Fibroblast of the aortic adventitia (primary cell): ENCODE data around the gene EEF1AKMT1. TPM values are rescaled to one million over a fixed set of nuclear protein-coding genes. Genes with fewer than 3 reads are reported as not detected.

Experiments used
- DNase-seq: peaks from one replicate; pipeline ENCODE4 v3.0.0-alpha.2; 2010; ENCODE audit warnings: low read depth
- H3K4me3 ChIP-seq: 2 replicates; pipeline ENCODE4 v1.5.1; 2011; ENCODE audit warnings: low read depth, mild to moderate bottlenecking, control low read depth, low read length, moderate library complexity
- total RNA-seq: library from RNA; depleted of rRNA; stranded (reverse); fragments of >200 nt; gene quantifications from 2 replicates; pipeline ENCODE4 v1.2.3, GENCODE V29; 2012; ENCODE audit warnings: low replicate concordance
- TF ChIP-seq, protein P1 (sequence below): IDR thresholded peaks from 2 replicates; pipeline ENCODE4 v1.5.1; 2011; ENCODE audit warnings: mild to moderate bottlenecking, low read length, control low read depth, inconsistent platforms; ENCODE audit not compliant: insufficient read depth

Gene EEF1AKMT1
- total RNA-seq, 1 donor = 15.9 TPM

DNA sequence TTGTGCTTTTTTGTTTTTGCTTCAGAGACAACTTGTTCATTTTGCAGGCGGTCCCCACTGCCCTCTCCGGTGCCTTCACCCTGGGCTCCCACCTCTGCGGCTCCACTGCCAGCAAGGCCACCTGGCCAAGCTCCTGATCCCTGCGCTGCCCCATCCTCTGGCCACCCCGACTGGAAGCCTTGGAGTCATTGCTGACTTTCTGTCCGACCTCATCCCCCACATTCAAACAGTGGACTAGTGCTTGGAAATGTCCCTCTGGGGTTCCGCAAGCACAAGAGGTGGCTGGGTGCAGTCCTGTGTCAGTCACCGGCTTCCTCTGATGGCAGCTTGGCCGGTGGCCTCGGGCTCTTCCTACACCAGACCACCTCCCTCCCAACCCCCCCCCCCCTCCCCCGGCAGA lies 53.3 kb downstream of the EEF1AKMT1 start:
- TF ChIP-seq, protein P1, sequence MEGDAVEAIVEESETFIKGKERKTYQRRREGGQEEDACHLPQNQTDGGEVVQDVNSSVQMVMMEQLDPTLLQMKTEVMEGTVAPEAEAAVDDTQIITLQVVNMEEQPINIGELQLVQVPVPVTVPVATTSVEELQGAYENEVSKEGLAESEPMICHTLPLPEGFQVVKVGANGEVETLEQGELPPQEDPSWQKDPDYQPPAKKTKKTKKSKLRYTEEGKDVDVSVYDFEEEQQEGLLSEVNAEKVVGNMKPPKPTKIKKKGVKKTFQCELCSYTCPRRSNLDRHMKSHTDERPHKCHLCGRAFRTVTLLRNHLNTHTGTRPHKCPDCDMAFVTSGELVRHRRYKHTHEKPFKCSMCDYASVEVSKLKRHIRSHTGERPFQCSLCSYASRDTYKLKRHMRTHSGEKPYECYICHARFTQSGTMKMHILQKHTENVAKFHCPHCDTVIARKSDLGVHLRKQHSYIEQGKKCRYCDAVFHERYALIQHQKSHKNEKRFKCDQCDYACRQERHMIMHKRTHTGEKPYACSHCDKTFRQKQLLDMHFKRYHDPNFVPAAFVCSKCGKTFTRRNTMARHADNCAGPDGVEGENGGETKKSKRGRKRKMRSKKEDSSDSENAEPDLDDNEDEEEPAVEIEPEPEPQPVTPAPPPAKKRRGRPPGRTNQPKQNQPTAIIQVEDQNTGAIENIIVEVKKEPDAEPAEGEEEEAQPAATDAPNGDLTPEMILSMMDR = no peak
- H3K4me3 ChIP-seq = no peak overlapping the region
- no peak for DNase-seq

DNA sequence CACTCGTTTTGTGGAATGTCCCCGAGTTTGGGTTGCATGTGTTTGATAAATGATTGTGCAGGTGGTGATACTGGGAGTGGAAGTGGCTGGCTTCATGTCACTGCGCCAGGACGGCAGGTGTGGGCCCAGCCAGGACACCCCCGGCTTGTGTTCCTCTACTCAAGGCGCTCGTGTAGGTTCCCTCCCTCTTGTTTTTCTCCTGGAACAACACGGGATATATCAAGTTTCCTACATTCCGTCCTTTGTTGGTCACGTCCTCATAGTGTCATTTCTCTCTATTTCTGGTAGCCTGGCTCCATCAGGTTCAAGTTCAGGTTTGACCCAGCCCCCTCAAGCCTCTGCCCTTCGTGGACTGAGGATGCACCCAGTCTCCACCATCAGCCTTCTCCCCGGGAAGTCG lies 54.0 kb downstream of the EEF1AKMT1 start:
- TF ChIP-seq, protein P1 = no peak
- no peak for DNase-seq
- no peak overlapping the region for H3K4me3 ChIP-seq

DNA sequence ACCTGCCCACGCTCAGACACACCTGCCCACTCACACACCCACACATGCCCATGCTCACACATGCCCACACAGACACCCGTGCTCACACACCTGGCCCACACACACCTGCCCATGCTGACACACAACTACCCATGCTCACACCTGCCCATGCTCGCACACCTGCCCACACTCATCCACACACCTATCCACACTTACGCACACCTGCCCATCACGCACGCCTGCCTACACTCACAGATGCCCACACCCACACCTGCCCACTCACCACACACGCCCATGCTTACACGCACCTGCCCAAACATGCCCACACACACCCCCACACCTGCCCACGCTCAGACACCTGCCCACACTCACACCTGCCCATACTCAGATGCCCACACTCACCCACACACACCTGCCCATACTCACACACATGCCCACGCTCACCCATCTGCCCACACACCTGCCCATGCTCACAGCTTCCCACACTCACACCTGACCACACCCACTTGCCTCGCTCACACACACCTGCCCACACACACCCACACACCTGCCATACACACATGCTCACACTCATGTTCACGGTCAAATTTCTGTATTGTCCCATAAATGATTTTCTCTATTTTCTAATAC lies 54.7 kb downstream of the EEF1AKMT1 start:
- no peak for DNase-seq
- TF ChIP-seq, protein P1 = no peak
- H3K4me3 ChIP-seq = no peak overlapping the region

DNA sequence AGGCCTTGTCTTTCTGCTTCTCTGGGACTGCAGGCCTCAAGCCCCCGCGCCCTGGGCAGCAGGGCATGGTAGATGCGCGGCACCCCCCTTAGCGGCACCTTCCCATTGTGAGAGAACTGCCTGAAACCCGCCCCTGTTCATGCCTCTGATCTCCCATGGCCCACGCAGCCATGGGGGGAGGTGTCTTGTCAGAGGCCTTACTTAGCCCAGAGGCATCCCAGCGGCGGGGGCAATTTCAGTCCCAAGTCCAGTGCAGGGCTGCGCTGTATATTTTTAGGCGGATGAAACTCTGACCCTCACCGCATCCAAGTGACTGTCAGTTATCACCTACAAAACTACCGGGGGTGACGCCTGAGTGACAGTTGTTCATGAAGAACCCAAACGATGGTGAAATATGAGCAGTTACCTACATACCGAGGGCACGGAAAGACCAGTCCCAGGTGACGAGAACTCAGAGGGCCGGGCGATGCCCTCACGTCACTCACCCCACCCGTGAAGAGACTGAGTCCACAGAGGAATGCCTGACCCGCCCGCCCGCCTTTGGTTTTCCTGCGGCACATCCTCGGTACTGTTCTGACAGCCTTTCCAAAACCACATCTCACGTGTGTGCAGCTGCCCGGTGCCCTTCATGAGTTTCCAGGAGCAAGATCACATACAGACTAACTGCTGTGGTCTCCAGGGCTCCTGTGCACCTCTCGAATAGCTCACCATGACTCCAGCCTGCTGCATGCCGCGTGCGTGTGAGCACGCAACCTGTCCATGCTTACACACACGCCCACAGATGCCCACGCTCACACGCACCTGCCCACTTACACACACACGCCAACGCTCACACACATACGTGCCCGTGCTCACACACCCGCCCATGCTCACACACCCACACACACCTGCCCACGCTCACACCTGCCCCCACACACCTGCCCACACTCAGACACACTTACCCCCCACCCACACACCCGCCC lies 55.9 kb downstream of the EEF1AKMT1 start:
- TF ChIP-seq, protein P1 = no peak
- no peak overlapping the region for H3K4me3 ChIP-seq
- no peak for DNase-seq

DNA sequence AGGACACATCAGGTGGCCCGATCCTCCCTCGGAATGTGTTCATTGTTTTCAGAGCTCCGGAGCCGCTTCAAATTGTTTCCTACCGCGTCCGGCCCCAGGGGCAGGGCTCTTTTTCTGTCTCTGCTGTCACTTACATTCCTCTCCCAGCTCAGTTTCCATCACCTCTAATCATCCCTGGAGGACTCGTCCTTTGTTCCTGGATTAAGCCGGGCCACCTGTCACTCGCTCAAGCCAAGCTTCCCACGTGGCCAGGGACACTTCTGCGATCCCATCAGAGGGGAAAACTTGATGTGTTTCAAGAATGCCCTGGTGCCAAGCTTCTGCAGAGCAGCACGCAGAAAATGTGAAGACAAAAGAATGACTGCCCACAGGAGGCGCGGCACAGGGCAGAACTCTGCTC lies 56.8 kb downstream of the EEF1AKMT1 start:
- TF ChIP-seq, protein P1 = no peak
- DNase-seq = no peak
- H3K4me3 ChIP-seq = no peak overlapping the region

DNA sequence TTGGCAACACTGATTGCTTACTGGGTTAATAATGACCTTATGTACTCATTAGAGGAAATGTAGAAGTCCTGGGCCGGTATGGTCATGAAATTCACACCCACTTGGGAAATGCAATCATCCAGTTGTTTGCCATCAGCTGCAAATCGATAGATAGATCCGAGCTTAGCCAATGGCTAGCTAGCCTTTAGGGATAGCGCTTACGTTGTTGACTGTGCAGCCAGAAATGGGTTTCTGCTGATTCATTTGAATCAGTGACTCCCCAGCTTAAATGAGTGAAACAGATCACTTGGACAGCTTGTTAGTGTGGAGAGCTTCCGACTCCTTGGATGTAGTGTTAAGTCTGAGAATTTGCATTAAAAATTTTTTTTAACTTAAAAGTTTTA lies 58.4 kb downstream of the EEF1AKMT1 start:
- TF ChIP-seq, protein P1 = no peak
- no peak overlapping the region for H3K4me3 ChIP-seq
- peak; percentile 53 for DNase-seq
